K562 (cell line): ENCODE results near the gene RBX1. TPM values are rescaled to one million over a fixed set of nuclear protein-coding genes. Genes with fewer than 3 reads are reported as not detected.

ENCODE experiments used
- ATAC-seq: fragments of 200-7000 bp; cut with Tn5 transposase; 3 replicates; pipeline ENCODE4 v1.9.1; 2020; ENCODE audit warnings: moderate library complexity
- BruUV-seq: library from RNA; stranded (reverse); fragments of 400-500 nt; replicated peaks from 2 replicates; lab custom pipeline; 2021; lab: Mats Ljungman, UMichigan
- CTCF ChIA-PET: fragments of 300-600 bp; formaldehyde crosslinking; extraction: SDS; loops from one replicate; lab custom pipeline; 2021; ENCODE audit warnings: low intra/inter-chr PET ratio; lab: Yijun Ruan, JAX
- POLR2A ChIA-PET: fragments of 300-600, 350-650 bp; sonication (Branson Sonifier 250); formaldehyde crosslinking; extraction: SDS; loops from one replicate; lab custom pipeline; 2021; ENCODE audit warnings: antibody characterized with exemption, inconsistent platforms; lab: Yijun Ruan, JAX
- DNase-seq, 4 experiments: peaks; one replicate each; pipeline versions ENCODE4 v3.0.0 to v3.0.0-alpha.2; 2011 to 2018; ENCODE audit warnings: low spot score in 3 of 4, mixed read lengths in 3 of 4; ENCODE audit errors: extremely low read depth in 1 of 4
- FAIRE-seq: peaks from 2 replicates; lab custom pipeline; 2011; peaks lifted over from hg19 to GRCh38; lab: Jason Lieb, UNC
- H2AFZ ChIP-seq: 2 replicates; pipeline ENCODE4 v1.6.0; 2011; ENCODE audit warnings: low read depth, low read length, control low read depth, inconsistent platforms
- H3K27ac ChIP-seq: fragments of 200-600 bp; 3 replicates; pipeline ENCODE4 v1.8.0; 2011; ENCODE audit warnings: low read depth, mild to moderate bottlenecking, control low read depth, inconsistent platforms, low read length, moderate library complexity, mixed read lengths; ENCODE audit errors: extremely low read depth
- H3K27me3 ChIP-seq, 2 experiments: fragments of 300-600 bp in 1 of 2; 2 replicates in 1 of 2; 3 replicates in 1 of 2; pipeline versions ENCODE4 v1.6.0 to v1.8.0; 2011; ENCODE audit warnings: inconsistent platforms in 2 of 2, low read length in 2 of 2, mild to moderate bottlenecking in 1 of 2, mixed read lengths in 1 of 2, moderate library complexity in 1 of 2; ENCODE audit not compliant: control insufficient read depth in 2 of 2, insufficient read depth in 2 of 2
- H3K36me3 ChIP-seq: fragments of 300-600 bp; 3 replicates; pipeline ENCODE4 v1.8.0; 2011; ENCODE audit warnings: mild to moderate bottlenecking, low read length, inconsistent platforms; ENCODE audit not compliant: control insufficient read depth, insufficient read depth
- H3K4me1 ChIP-seq, 2 experiments: fragments of 200-600 bp in 1 of 2; replicated peaks in 1 of 2; 2 replicates in 1 of 2; 3 replicates in 1 of 2; pipeline versions ENCODE4 v1.5.1 to v1.8.0; 2011; ENCODE audit warnings: inconsistent platforms in 2 of 2, low read length in 2 of 2, mild to moderate bottlenecking in 1 of 2, mixed read lengths in 1 of 2, moderate library complexity in 1 of 2; ENCODE audit not compliant: control insufficient read depth in 2 of 2, insufficient read depth in 2 of 2
- H3K4me2 ChIP-seq: 2 replicates; pipeline ENCODE4 v1.6.1; 2011; ENCODE audit warnings: low read length, control low read depth, inconsistent platforms, mixed read lengths; ENCODE audit not compliant: insufficient read depth
- H3K4me3 ChIP-seq: fragments of 200-600 bp; sonication (generic), shearing (Covaris generic); 2 replicates; pipeline ENCODE4 v1.5.1; 2016; ENCODE audit warnings: control low read depth, inconsistent platforms
- H3K79me2 ChIP-seq: fragments of 200-600 bp; 3 replicates; pipeline ENCODE4 v1.8.0; 2011; ENCODE audit warnings: low read length, inconsistent platforms; ENCODE audit not compliant: control insufficient read depth, insufficient read depth
- H3K9ac ChIP-seq, 2 experiments: 2 replicates each; pipeline versions ENCODE4 v1.6.0 to v1.6.1; 2011; ENCODE audit warnings: low read depth in 2 of 2, low read length in 2 of 2, control low read depth in 1 of 2, inconsistent platforms in 1 of 2, mild to moderate bottlenecking in 1 of 2, mixed read lengths in 1 of 2; ENCODE audit not compliant: insufficient read depth in 1 of 2
- H3K9me1 ChIP-seq: one replicate; pipeline ENCODE4 v1.6.0; 2011; ENCODE audit warnings: inconsistent platforms, mild to moderate bottlenecking, low read length, moderate library complexity; ENCODE audit not compliant: control insufficient read depth, insufficient read depth
- H3K9me3 ChIP-seq: replicated peaks from 2 replicates; pipeline ENCODE4 v1.5.1; 2011; ENCODE audit warnings: low read depth, low read length, inconsistent platforms; ENCODE audit not compliant: control insufficient read depth, insufficient read depth
- H4K20me1 ChIP-seq: replicated peaks from 2 replicates; pipeline ENCODE4 v1.6.1; 2011; ENCODE audit warnings: low read length, inconsistent platforms, mixed read lengths; ENCODE audit not compliant: control insufficient read depth, insufficient read depth
- ARID1B ChIP-seq: fragments of 450-650 bp; IDR thresholded peaks from 2 replicates; pipeline ENCODE4 v1.6.1; 2016; ENCODE audit warnings: antibody characterized with exemption, mild to moderate bottlenecking, inconsistent platforms
- C11orf30 ChIP-seq: fragments of 450-650 bp; IDR thresholded peaks from 2 replicates; pipeline ENCODE4 v1.6.1; 2016; ENCODE audit warnings: low read depth, mild to moderate bottlenecking
- CC2D1A ChIP-seq: fragments of 450-650 bp; IDR thresholded peaks from 2 replicates; pipeline ENCODE4 v1.6.1; 2017; ENCODE audit warnings: mild to moderate bottlenecking
- CEBPG ChIP-seq, 3 experiments: fragments of 200-800 bp in 1 of 3; sonication (Bioruptor generic) in 1 of 3; sonication (generic) in 1 of 3; formaldehyde crosslinking in 1 of 3; IDR thresholded peaks in 2 of 3; conservative IDR thresholded peaks in 1 of 3; 2 replicates each; pipeline versions ENCODE4 v1.6.1 to v1.8.0; 2016 to 2022; ENCODE audit warnings: missing compliant biosample characterization in 2 of 3, missing genetic modification characterization in 2 of 3, mild to moderate bottlenecking in 1 of 3, missing genetic modification reagents in 1 of 3
- FOXJ2 ChIP-seq: fragments of 200-800 bp; sonication (Bioruptor generic); IDR thresholded peaks from 2 replicates; pipeline ENCODE4 v1.6.1; 2016; ENCODE audit warnings: missing genetic modification characterization, missing compliant biosample characterization
- FOXK2 ChIP-seq, 2 experiments: fragments of 450-650 bp; IDR thresholded peaks in 1 of 2; conservative IDR thresholded peaks in 1 of 2; 2 replicates each; pipeline ENCODE4 v1.6.1; 2016; ENCODE audit warnings: low read depth in 2 of 2, mild to moderate bottlenecking in 1 of 2
- HOXB6 ChIP-seq: fragments of 250-450 bp; sonication (Bioruptor Pico); IDR thresholded peaks from 2 replicates; pipeline ENCODE4 v1.5.1; 2022; ENCODE audit warnings: mild to moderate bottlenecking, borderline replicate concordance
- KDM4B ChIP-seq, 2 experiments: fragments of 450-650 bp in 1 of 2; sonication (generic) in 1 of 2; IDR thresholded peaks; 2 replicates each; pipeline ENCODE4 v1.6.1; 2016 to 2017; ENCODE audit warnings: borderline replicate concordance in 2 of 2, antibody characterized with exemption in 1 of 2, low read depth in 1 of 2, mild to moderate bottlenecking in 1 of 2
- MAFF ChIP-seq: IDR thresholded peaks from 2 replicates; pipeline ENCODE4 v1.6.1; 2012; ENCODE audit warnings: low read length, improper control_type of control experiment
- NCOR1 ChIP-seq: fragments of 450-650 bp; IDR thresholded peaks from 2 replicates; pipeline ENCODE4 v1.6.1; 2016; ENCODE audit warnings: mild to moderate bottlenecking, moderate library complexity
- NFE2 ChIP-seq: IDR thresholded peaks from 2 replicates; pipeline ENCODE4 v1.6.1; 2014; ENCODE audit warnings: antibody characterized with exemption, low read depth
- SRSF9 ChIP-seq: fragments of 200-400 bp; formaldehyde crosslinking; IDR thresholded peaks from 2 replicates; pipeline ENCODE4 v1.6.1; 2017; ENCODE audit warnings: low read depth, low read length, borderline replicate concordance
- ZEB2 ChIP-seq: fragments of 450-650 bp; IDR thresholded peaks from 2 replicates; pipeline ENCODE4 v1.6.1; 2016
- ZNF140 ChIP-seq: fragments of 250-450 bp; sonication (Bioruptor Pico); IDR thresholded peaks from 2 replicates; pipeline ENCODE4 v1.8.0; 2021; ENCODE audit warnings: moderate library complexity, mild to moderate bottlenecking, inconsistent platforms
- ZNF668 ChIP-seq: fragments of 250-450 bp; sonication (Bioruptor Pico); IDR thresholded peaks from 2 replicates; pipeline ENCODE4 v1.8.0; 2022; ENCODE audit warnings: mild to moderate bottlenecking, inconsistent platforms
- ZNF696 ChIP-seq: fragments of 250-450 bp; sonication (Bioruptor Pico); conservative IDR thresholded peaks from 2 replicates; pipeline ENCODE4 v1.4.0; 2020; ENCODE audit warnings: mild to moderate bottlenecking, moderate library complexity
- WGBS: fragments of 100-300 bp; shearing (Covaris generic); methylation state at CpG from one replicate; pipeline ENCODE4 v1.1.6; 2016; ENCODE audit warnings: low coverage, mixed read lengths; ENCODE audit not compliant: insufficient coverage; ENCODE audit errors: missing lambda C conversion rate; 5-methylcytosine and 5-hydroxymethylcytosine counted together
- in situ Hi-C: fragments of 300-500 bp; cut with MboI; formaldehyde crosslinking; loops from 4 replicates; pipeline ENCODE4 v1.15.0; 2018; ENCODE audit warnings: inconsistent platforms, mixed read lengths
- intact Hi-C: fragments of 100-400 bp; cut with micrococcal nuclease; formaldehyde crosslinking; loops from 2 replicates; pipeline ENCODE4 v1.14.2; 2022
- polyA plus RNA-seq, 8 experiments: library from polyadenylated mRNA; depleted of rRNA in 4 of 8; stranded (reverse) in 5 of 8; unstranded in 3 of 8; fragments of >200 nt; fragmentation: Nextera tagmentation in 2 of 8; fragmentation: Illumina TruSeq in 1 of 8; extraction: Ambion mirVana in 2 of 8; extraction: Trizol in 1 of 8; gene quantifications; 2 replicates each; pipeline versions ENCODE4 v1.2.1 to v1.2.3, GENCODE V29; 2011 to 2014; ENCODE audit warnings: inconsistent platforms in 1 of 8, missing spikeins in 1 of 8
- total RNA-seq, 7 experiments: library from RNA; depleted of rRNA in 6 of 7; stranded (reverse); fragments of >200 nt in 6 of 7; fragmentation: Illumina TruSeq in 2 of 7; extraction: Trizol in 2 of 7; gene quantifications; 2 replicates each; pipeline versions ENCODE4 v1.2.1 to v1.2.3, GENCODE V29; 2011 to 2021; ENCODE audit warnings: low replicate concordance in 1 of 7
- TF ChIP-seq, protein P1 (sequence below): fragments of 250-450 bp; sonication (Bioruptor Pico); IDR thresholded peaks from 2 replicates; pipeline ENCODE4 v1.5.0; 2021; ENCODE audit warnings: mild to moderate bottlenecking, borderline replicate concordance

RBX1 gene
- total and polyA plus RNA-seq, 9 of the 15 experiments (the other 6 are each of a cell fraction or from before 2014, with no cell fraction given) = 44.0 to 259 (median 67.9) TPM

DNA sequence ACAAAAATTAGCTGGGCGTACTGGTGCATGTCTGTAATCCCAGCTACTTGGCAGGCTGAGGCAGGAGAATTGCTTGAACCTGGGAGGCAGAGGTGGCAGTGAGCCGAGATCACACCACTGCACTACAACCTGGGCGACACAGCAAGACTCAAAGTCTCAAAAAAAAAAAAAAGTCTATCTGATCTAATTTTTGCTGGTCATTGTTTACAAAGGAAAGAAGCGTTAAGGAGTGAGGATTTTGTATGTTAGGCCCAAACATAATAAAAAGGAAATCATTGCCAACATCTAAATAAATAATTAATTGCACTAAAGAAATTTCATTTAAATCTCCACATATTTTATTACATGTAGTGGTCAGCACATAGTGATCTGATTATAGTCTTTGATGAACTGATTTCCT is 2.9 kb downstream of the RBX1 start:
- Histone ChIP-seq H4K20me1 (no peaks in the 10 kb centered on the region), H3K9me3 (no peaks in the 10 kb centered on the region), H2AFZ (no peak overlapping the region), H3K36me3 (peaks cover 40% of the 10 kb centered on the region), H3K4me2 (peak overlapping the region; percentile 47; the same call in 1 of the 2 replicates), H3K4me3 (no peak overlapping the region), H3K9ac (no peak overlapping the region), H3K27me3 (no peaks in the 10 kb centered on the region), H3K27ac (peak overlapping the region; percentile 46; the same call in 1 of the 3 replicates), H3K4me1 (peaks cover 22 to 23% of the 10 kb centered on the region in 2 experiments; a peak in 4 of 5 replicates), H3K9me1 (no peaks in the 10 kb centered on the region), H3K79me2 (peaks cover 63% of the 10 kb centered on the region)
- WGBS = 35% methylated on average over 2 of the region's 4 CpGs
- ATAC-seq = no peak
- in situ Hi-C loops (loop anchor here (10.0 kb wide), 1 partner anchor 131 kb away; no protein-coding TSS in a partner anchor), intact Hi-C loops (no loop called here)
- CTCF ChIA-PET = no interaction called here
- no TSS peak for BruUV-seq
- DNase-seq = no peak
- POLR2A ChIA-PET = interaction anchor here (1.0 kb wide), 1 partner anchor 9 kb away, joined by 3 read pairs; no protein-coding TSS in a partner anchor
- no peak for FAIRE-seq
- TF ChIP-seq FOXK2 (conservative IDR thresholded peaks at IDR 0.05 in 1 of 2, IDR thresholded peaks at IDR 0.05 in 1 of 2; ENCODE audit: low read depth in 2 of 2) = peak; percentile 73 to 81
- no peak for TF ChIP-seq CEBPG (CRISPR knock-in tag; IDR thresholded peaks at IDR 0.05)
- no peak for TF ChIP-seq CEBPG (tag; conservative IDR thresholded peaks at IDR 0.05 in 1 of 2, IDR thresholded peaks at IDR 0.05 in 1 of 2)
- peak; percentile 15; the same call in 1 of the 2 replicates for TF ChIP-seq NCOR1
- TF ChIP-seq ZNF668 = no peak
- no peak for TF ChIP-seq HOXB6
- no peak for TF ChIP-seq ZNF696 (CRISPR knock-in tag)
- TF ChIP-seq ZNF140 = no peak
- no peak for TF ChIP-seq ZEB2
- peak; percentile 62 for TF ChIP-seq NFE2
- no peak for TF ChIP-seq KDM4B (IDR thresholded peaks at IDR 0.05; ENCODE audit: borderline replicate concordance in 2 of 2, low read depth in 1 of 2)
- TF ChIP-seq MAFF = peak; percentile 7; the same call in 1 of the 2 replicates
- peak; percentile 86 for TF ChIP-seq FOXJ2 (tag)
- no peak for TF ChIP-seq CC2D1A
- no peak for TF ChIP-seq SRSF9
- 0 out of 2 replicates have a peak, but pooled peaks have one; percentile 19 for TF ChIP-seq ARID1B
- TF ChIP-seq C11orf30 = peak; percentile 38; the same call in 1 of the 2 replicates
- TF ChIP-seq, protein P1, sequence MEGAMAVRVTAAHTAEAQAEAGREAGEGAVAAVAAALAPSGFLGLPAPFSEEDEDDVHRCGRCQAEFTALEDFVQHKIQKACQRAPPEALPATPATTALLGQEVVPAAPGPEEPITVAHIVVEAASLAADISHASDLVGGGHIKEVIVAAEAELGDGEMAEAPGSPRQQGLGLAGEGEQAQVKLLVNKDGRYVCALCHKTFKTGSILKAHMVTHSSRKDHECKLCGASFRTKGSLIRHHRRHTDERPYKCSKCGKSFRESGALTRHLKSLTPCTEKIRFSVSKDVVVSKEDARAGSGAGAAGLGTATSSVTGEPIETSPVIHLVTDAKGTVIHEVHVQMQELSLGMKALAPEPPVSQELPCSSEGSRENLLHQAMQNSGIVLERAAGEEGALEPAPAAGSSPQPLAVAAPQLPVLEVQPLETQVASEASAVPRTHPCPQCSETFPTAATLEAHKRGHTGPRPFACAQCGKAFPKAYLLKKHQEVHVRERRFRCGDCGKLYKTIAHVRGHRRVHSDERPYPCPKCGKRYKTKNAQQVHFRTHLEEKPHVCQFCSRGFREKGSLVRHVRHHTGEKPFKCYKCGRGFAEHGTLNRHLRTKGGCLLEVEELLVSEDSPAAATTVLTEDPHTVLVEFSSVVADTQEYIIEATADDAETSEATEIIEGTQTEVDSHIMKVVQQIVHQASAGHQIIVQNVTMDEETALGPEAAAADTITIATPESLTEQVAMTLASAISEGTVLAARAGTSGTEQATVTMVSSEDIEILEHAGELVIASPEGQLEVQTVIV = no peak
